ENCODE data around the gene LRRC4B.
"Not testable (repeated sequence)": the region's sequence is repeated elsewhere in the genome, so short reads cannot be mapped to it uniquely, and the experiment has no call there.

The LRRC4B gene

DNA sequence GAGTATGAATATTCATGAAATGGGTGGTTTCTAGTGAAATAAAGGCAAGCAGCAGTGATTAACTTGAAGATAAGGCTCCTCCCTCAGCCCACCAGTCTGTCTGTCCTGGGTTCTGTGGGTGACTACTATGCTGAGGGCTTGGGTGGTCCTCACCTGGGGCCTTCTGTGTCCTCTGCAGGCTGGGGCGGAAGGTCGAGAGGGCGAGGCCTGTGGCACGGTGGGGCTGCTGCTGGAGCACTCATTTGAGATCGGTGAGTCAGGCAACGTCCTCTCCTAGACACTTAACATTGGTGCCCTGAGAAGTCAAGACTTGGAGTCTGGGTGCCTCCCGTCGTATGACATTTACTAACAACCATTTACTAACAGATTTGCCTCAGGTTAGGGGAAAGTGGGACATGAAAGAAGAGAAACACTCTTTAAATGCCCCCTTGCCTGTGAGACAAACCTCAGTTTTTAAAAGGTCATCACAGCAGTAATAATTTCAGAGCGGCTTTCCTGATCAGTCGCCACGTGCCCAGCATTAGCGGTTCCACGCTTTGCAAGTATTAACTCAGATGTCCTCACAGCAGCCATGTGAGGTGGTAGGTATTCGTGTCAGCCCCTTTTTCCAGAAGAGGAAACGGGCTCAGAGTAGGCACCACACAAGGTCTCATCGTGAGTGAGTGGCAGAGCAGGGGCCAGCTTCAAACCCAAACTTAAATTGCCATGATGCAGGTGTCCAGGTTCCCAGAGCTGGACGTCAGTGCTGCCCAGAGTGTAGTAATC lies 90.3 kb downstream of the LRRC4B start:
- TF ChIP-seq, protein P1, sequence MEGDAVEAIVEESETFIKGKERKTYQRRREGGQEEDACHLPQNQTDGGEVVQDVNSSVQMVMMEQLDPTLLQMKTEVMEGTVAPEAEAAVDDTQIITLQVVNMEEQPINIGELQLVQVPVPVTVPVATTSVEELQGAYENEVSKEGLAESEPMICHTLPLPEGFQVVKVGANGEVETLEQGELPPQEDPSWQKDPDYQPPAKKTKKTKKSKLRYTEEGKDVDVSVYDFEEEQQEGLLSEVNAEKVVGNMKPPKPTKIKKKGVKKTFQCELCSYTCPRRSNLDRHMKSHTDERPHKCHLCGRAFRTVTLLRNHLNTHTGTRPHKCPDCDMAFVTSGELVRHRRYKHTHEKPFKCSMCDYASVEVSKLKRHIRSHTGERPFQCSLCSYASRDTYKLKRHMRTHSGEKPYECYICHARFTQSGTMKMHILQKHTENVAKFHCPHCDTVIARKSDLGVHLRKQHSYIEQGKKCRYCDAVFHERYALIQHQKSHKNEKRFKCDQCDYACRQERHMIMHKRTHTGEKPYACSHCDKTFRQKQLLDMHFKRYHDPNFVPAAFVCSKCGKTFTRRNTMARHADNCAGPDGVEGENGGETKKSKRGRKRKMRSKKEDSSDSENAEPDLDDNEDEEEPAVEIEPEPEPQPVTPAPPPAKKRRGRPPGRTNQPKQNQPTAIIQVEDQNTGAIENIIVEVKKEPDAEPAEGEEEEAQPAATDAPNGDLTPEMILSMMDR (IDR thresholded peaks at IDR 0.05; ENCODE audit: low read depth, low read length, missing control alignments), result no peak
- no peak overlapping the region; the same call in 1 of the 2 replicates for H3K4me3 ChIP-seq (replicated peaks; ENCODE audit: low read depth, low read length)
- no peak for DNase-seq (ENCODE audit: extremely low read depth, low read depth)

DNA sequence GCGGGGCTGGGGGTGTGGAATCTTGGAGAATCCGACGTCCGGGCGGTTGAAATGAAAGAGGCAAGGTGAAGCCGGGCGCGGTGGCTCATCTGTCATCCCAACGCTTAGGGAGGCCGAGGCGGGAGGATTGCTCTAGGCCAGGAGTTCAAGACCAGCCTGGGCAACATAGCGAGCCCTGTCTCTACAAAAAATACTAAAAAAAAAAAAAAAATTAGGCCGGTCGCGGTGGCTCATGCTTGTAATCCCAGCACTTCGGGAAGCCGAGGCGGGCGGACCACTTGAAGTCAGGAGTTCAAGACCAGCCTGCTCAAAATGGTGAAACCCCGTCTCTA lies 91.4 kb downstream of the LRRC4B start:
- TF ChIP-seq, protein P1 (IDR thresholded peaks at IDR 0.05; ENCODE audit: low read depth, low read length, missing control alignments), result no peak
- DNase-seq (ENCODE audit: extremely low read depth, low read depth), result no peak
- H3K4me3 ChIP-seq (replicated peaks; ENCODE audit: low read depth, low read length), result peak overlapping the region; percentile 92

DNA sequence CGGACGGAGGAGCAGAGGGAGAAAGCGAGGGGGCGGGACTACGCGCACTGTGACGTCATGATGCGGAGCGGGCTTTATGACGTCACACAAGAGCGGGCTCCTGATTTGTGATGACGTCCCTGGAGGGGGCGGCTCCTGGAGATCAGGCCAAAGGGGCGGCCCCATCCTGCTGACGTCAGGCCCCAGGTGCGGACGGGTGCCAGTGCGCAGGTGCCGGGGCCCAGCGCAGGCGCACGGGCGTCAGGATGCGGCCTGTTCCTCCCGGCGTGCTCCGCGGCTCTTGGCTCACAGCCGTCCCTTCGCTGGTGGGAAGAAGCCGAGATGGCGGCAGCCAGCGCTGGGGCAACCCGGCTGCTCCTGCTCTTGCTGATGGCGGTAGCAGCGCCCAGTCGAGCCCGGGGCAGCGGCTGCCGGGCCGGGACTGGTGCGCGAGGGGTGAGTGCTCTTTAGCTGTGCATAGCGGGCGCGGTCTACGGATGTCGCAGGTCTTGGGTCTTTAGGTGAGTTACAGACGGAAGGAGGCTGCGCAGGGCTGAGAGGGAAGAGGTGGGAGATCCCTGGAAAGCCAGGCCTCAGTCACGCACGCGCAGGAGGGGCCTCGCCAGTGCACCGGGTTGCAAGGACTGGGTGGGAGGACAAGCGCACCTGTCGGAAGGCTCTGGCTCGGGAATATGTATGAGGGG lies 91.9 kb downstream of the LRRC4B start, which contains the start of the genes EMC10 and GARIN5A:
TSS of gene EMC10 (plus strand) at position 284 of the 683 bp plus-strand sequence. CDS start at position 322, 38 bp downstream.
TSS of gene GARIN5A (minus strand) at position 625 of the 683 bp plus-strand sequence. CDS start at position 165, 460 bp downstream.
- H3K4me3 ChIP-seq (replicated peaks; ENCODE audit: low read depth, low read length), result peak within 1 kb of the TSS; percentile 92
- TF ChIP-seq, protein P1 (IDR thresholded peaks at IDR 0.05; ENCODE audit: low read depth, low read length, missing control alignments), result no peak
- peak; percentile 70 for DNase-seq (ENCODE audit: extremely low read depth, low read depth)

DNA sequence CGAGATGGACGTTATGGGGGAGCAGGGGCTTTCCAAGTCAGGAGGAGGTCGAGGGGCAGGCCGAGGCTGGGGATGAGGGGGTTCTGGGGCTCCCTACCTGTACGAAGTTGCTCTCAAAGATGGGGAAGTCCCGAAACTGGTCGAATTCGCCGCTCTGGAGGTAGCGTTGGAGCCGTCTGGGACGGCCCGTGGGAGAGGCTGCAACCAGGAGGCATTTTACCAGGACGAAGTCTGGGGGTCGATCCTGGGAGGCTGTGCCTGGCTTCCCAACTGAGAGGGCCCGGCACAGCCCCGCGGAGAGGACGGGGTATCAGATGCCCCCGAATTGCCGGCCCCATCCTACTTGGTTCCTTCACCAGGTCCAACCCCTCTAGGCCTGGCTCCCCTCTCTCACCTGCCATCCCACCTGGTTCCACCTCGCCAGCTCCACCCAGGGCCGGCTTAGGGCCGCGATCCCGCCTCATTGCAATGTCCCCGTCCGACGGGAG lies 92.5 kb downstream of the LRRC4B start:
- TF ChIP-seq, protein P1 (IDR thresholded peaks at IDR 0.05; ENCODE audit: low read depth, low read length, missing control alignments), result no peak
- peak overlapping the region; percentile 92 for H3K4me3 ChIP-seq (replicated peaks; ENCODE audit: low read depth, low read length)
- no peak for DNase-seq (ENCODE audit: extremely low read depth, low read depth)

DNA sequence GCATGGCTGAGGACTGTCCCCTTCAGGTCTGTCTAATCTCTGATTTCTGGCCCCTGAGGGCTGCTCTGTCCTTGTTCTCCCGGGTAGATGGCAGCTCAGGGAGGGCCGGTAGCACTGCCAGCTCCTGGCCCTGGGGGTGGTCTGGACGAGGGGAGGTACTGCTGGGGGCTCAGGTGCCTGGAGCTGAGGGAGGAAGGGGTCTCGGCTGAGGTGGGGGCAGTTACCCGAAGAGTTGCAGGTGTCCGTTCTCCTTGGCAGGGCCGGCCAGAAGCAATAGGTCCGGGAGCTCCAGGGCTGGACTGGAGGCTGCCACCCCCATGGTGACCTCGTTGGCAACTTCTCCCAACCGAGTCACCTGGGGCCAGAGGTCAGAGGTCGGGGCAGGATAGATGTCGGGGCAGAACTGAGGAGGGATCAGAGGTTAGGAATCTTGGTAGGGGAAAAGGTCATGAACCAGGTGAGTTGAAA lies 93.1 kb downstream of the LRRC4B start:
- no peak overlapping the region for H3K4me3 ChIP-seq (replicated peaks; ENCODE audit: low read depth, low read length)
- TF ChIP-seq, protein P1 (IDR thresholded peaks at IDR 0.05; ENCODE audit: low read depth, low read length, missing control alignments), result no peak
- no peak for DNase-seq (ENCODE audit: extremely low read depth, low read depth)

DNA sequence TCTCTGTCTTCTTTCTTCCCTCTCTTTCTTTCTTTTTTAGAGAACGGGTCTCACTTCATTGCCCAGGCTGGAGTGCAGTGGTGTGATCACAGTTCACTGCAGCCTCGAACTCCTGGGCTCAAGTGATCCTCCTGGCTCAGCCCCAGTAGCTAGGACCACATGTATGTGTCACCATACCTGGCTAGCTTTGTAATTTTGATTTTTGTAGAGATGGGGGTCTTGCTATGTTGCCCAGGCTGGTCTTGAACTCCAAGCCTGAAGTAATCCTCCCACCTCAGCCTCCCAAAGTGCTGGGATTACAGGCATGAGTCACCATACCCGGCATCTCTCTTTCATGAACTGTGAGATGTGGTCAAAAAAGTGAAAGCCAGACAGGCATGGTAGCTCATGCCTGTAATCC lies 94.9 kb downstream of the LRRC4B start:
- not testable (repeated sequence) for H3K4me3 ChIP-seq (replicated peaks; ENCODE audit: low read depth, low read length); DNase-seq (ENCODE audit: extremely low read depth, low read depth)

DNA sequence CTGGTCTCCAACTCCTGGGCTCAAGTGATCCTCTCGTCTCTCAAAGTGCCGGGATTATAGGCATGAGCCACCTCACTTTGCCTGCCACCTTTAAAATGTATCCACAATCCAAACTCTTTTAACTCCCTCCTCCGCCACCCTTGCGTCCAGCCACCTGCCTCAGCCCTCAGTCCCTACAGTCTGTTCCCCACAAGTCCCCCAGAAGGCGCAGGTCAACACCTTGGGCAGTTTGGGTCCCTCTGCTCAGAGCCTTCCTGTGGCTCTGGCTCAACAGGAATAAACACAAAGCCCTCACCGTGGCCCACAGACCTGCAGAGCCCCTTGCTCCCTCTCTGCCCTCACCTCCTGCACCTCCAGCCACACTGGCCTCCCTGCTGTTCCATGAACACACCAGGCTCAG lies 99.4 kb downstream of the LRRC4B start:
- H3K4me3 ChIP-seq (replicated peaks; ENCODE audit: low read depth, low read length), result no peak overlapping the region
- TF ChIP-seq, protein P1 (IDR thresholded peaks at IDR 0.05; ENCODE audit: low read depth, low read length, missing control alignments), result no peak
- DNase-seq (ENCODE audit: extremely low read depth, low read depth), result no peak
